ENCODE results near the gene CEMIP. TPM values are rescaled to one million over a fixed set of nuclear protein-coding genes. Genes with fewer than 3 reads are reported as not detected.

The CEMIP gene
- total and polyA plus RNA-seq, 10 of the 15 experiments (the other 5 are each of a cell fraction or from before 2014, with no cell fraction given), result 0.01 to 0.44 (median 0.16) TPM; not detected in 6

DNA sequence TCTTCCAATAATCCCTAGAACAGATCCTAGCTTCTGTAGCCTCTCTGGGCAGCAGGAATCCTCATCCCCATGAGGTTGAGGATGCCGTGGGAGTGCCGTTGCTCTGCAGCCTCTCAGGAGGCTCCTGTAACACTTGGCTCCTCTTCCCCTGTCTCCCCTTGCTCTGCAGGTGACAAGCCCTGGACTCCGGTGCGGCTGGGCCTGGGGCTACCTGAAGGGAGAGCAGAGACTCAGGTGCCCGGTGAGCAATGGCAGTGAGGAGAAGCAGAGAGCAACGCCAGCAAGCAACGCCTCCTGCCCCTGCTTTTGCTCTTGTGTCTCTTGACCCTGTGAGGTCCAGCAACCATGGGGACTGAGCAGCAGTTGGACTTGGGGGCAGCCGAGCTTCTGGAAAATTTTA, 91.2 kb downstream of the CEMIP start:
- Histone ChIP-seq H3K4me1 (ENCODE audit: control insufficient read depth, insufficient read depth, low read length) (no peaks in the 10 kb centered on the region), H2AFZ (ENCODE audit: control insufficient read depth, low read depth, low read length) (no peak overlapping the region), H3K79me2 (ENCODE audit: control insufficient read depth, insufficient read depth, low read length) (no peaks in the 10 kb centered on the region), H4K20me1 (ENCODE audit: control insufficient read depth, insufficient read depth) (no peaks in the 10 kb centered on the region), H3K27me3 (replicated peaks in 1 of 2; ENCODE audit: control insufficient read depth in 2 of 2, insufficient read depth in 2 of 2, low read length in 1 of 2) (peaks cover 2 to 4% of the 10 kb centered on the region in 2 experiments; a peak in 3 of 4 replicates), H3K27ac (ENCODE audit: control insufficient read depth, insufficient read depth) (no peak overlapping the region), H3K36me3 (ENCODE audit: control insufficient read depth in 2 of 2, insufficient read depth in 2 of 2, low read length in 1 of 2) (no peaks in the 10 kb centered on the region), H3K4me2 (ENCODE audit: control insufficient read depth, insufficient read depth) (no peak overlapping the region), H3K4me3 (no peak overlapping the region), H3K9me3 (replicated peaks; ENCODE audit: control insufficient read depth, insufficient read depth, low read length) (no peaks in the 10 kb centered on the region), H3K9ac (ENCODE audit: control insufficient read depth, insufficient read depth, low read length) (no peak overlapping the region)
- intact Hi-C loops (cut with micrococcal nuclease; ENCODE audit: unreplicated experiment), result no loop called here
- CTCF ChIA-PET, result no interaction called here
- POLR2A ChIA-PET, result no interaction called here
- DNase-seq (ENCODE audit: low read depth, low spot score), result no peak
- 7% methylated on average over 8 of the region's 8 CpGs for WGBS (ENCODE audit: insufficient coverage, insufficient replicate concordance, low lambda C conversion rate, missing lambda C conversion rate)
- ATAC-seq, result no peak
- in situ Hi-C loops (cut with MboI), result no loop called here
- BruUV-seq (replicated peaks), result no TSS peak
- TF ChIP-seq HCFC1 (IDR thresholded peaks at IDR 0.05; ENCODE audit: low read length) (no peak), ELK1 (IDR thresholded peaks at IDR 0.05; ENCODE audit: low read depth, low read length) (no peak), TARDBP (IDR thresholded peaks at IDR 0.05; ENCODE audit: borderline replicate concordance) (no peak), ESRRA (IDR thresholded peaks at IDR 0.05; ENCODE audit: low read length) (no peak), KLF5 (IDR thresholded peaks at IDR 0.05; ENCODE audit: partially characterized antibody) (no peak), YY1 (IDR thresholded peaks at IDR 0.05; ENCODE audit: low read depth, low read length) (no peak), JUND (IDR thresholded peaks at IDR 0.05; ENCODE audit: low read depth, low read length) (no peak)
- RAD21 ChIA-PET (ENCODE audit: unreplicated experiment), result no interaction called here
- SMC1A ChIA-PET (ENCODE audit: uncharacterized antibody, unreplicated experiment), result no interaction called here
- FAIRE-seq, result no peak

DNA sequence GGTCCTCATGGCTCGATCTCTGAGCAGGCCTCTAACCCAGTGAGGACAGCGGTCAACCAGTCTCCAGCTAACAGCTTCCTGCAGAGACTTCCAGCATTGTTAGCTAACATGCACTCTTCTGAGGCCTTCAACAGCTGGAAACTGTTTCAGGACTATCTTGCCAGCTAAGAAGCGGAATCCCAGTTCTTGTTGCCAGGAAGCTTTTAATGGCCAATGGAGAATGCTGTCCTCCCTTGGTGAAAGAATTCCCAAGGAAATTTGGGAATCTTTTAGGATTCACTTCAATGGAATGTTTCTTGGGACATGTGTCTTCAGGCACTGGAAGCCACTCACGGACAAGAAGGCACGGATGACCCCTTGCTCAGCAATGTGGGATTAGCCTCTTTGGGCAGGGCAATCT, 91.7 kb downstream of the CEMIP start:
- ATAC-seq, result no peak
- no peaks in the 10 kb centered on the region for H3K79me2 ChIP-seq (ENCODE audit: control insufficient read depth, insufficient read depth, low read length)
- WGBS (ENCODE audit: insufficient coverage, insufficient replicate concordance, low lambda C conversion rate, missing lambda C conversion rate), result 7% methylated on average over 5 of the region's 5 CpGs
- ChIA-PET CTCF (no interaction called here), RAD21 (ENCODE audit: unreplicated experiment) (no interaction called here), POLR2A (no interaction called here), SMC1A (ENCODE audit: uncharacterized antibody, unreplicated experiment) (no interaction called here)
- FAIRE-seq, result no peak
- H4K20me1 ChIP-seq (ENCODE audit: control insufficient read depth, insufficient read depth), result no peaks in the 10 kb centered on the region
- no peak overlapping the region for H2AFZ ChIP-seq (ENCODE audit: control insufficient read depth, low read depth, low read length)
- H3K9me3 ChIP-seq (replicated peaks; ENCODE audit: control insufficient read depth, insufficient read depth, low read length), result no peaks in the 10 kb centered on the region
- no peak for DNase-seq (ENCODE audit: low read depth, low spot score)
- no peak for TF ChIP-seq NFIC (IDR thresholded peaks at IDR 0.05; ENCODE audit: low read depth, low read length)
- no peak for TF ChIP-seq IRF5 (IDR thresholded peaks at IDR 0.05; ENCODE audit: borderline replicate concordance)
- no peak for TF ChIP-seq TCF12 (IDR thresholded peaks at IDR 0.05; ENCODE audit: low read depth, low read length)
- TF ChIP-seq YY1 (IDR thresholded peaks at IDR 0.05; ENCODE audit: low read depth, low read length), result no peak
- no peak for TF ChIP-seq KDM1A (IDR thresholded peaks at IDR 0.05; ENCODE audit: borderline replicate concordance)
- no peak for TF ChIP-seq WRNIP1 (IDR thresholded peaks at IDR 0.05; ENCODE audit: borderline replicate concordance, low read depth, low read length)
- in situ Hi-C loops (cut with MboI) (no loop called here), intact Hi-C loops (cut with micrococcal nuclease; ENCODE audit: unreplicated experiment) (no loop called here)
- no peak overlapping the region for H3K4me3 ChIP-seq
- H3K36me3 ChIP-seq (ENCODE audit: control insufficient read depth in 2 of 2, insufficient read depth in 2 of 2, low read length in 1 of 2), result no peaks in the 10 kb centered on the region
- peaks cover 2 to 4% of the 10 kb centered on the region in 2 experiments; a peak in 3 of 4 replicates for H3K27me3 ChIP-seq (replicated peaks in 1 of 2; ENCODE audit: control insufficient read depth in 2 of 2, insufficient read depth in 2 of 2, low read length in 1 of 2)
- H3K27ac ChIP-seq (ENCODE audit: control insufficient read depth, insufficient read depth), result no peak overlapping the region
- no TSS peak for BruUV-seq (replicated peaks)
- no peak overlapping the region for H3K4me2 ChIP-seq (ENCODE audit: control insufficient read depth, insufficient read depth)
- H3K4me1 ChIP-seq (ENCODE audit: control insufficient read depth, insufficient read depth, low read length), result no peaks in the 10 kb centered on the region
- no peak overlapping the region for H3K9ac ChIP-seq (ENCODE audit: control insufficient read depth, insufficient read depth, low read length)

Data from GM12878 (cell line).